Measurements from ENCODE around the gene MYOM3. TPM values are rescaled to one million over a fixed set of nuclear protein-coding genes. Genes with fewer than 3 reads are reported as not detected.

Gene MYOM3
- total RNA-seq, 1 experiment from 2014 or later, result 0.42 TPM

GRCh38 chr1:24093732-24094131, 18.2 kb downstream of the MYOM3 start:
- CTCF ChIA-PET, result no interaction called here
- TF ChIP-seq, protein P1, sequence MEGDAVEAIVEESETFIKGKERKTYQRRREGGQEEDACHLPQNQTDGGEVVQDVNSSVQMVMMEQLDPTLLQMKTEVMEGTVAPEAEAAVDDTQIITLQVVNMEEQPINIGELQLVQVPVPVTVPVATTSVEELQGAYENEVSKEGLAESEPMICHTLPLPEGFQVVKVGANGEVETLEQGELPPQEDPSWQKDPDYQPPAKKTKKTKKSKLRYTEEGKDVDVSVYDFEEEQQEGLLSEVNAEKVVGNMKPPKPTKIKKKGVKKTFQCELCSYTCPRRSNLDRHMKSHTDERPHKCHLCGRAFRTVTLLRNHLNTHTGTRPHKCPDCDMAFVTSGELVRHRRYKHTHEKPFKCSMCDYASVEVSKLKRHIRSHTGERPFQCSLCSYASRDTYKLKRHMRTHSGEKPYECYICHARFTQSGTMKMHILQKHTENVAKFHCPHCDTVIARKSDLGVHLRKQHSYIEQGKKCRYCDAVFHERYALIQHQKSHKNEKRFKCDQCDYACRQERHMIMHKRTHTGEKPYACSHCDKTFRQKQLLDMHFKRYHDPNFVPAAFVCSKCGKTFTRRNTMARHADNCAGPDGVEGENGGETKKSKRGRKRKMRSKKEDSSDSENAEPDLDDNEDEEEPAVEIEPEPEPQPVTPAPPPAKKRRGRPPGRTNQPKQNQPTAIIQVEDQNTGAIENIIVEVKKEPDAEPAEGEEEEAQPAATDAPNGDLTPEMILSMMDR (IDR thresholded peaks at IDR 0.05; ENCODE audit: unreplicated experiment), result no peak
- H3K9me3 Mint-ChIP-seq (ENCODE audit: low read depth, unreplicated experiment), result no peaks in the 10 kb centered on the region
- no TSS peak for BruUV-seq (replicated peaks)
- H3K27me3 Mint-ChIP-seq (ENCODE audit: unreplicated experiment), result peaks cover 12% of the 10 kb centered on the region
- no peak overlapping the region for H3K27ac Mint-ChIP-seq (ENCODE audit: unreplicated experiment)
- DNase-seq, result no peak
- H3K4me1 Mint-ChIP-seq (ENCODE audit: low read depth, unreplicated experiment), result peaks cover under 1% of the 10 kb centered on the region
- no peaks in the 10 kb centered on the region for H3K36me3 Mint-ChIP-seq (ENCODE audit: insufficient read depth, unreplicated experiment)
- intact Hi-C loops (cut with micrococcal nuclease; ENCODE audit: unreplicated experiment), result no loop called here
- no peak overlapping the region for H3K4me3 Mint-ChIP-seq (ENCODE audit: low read depth, unreplicated experiment)

GRCh38 chr1:24092979-24093378, 19.0 kb downstream of the MYOM3 start:
- Mint-ChIP-seq H3K36me3 (ENCODE audit: insufficient read depth, unreplicated experiment) (no peaks in the 10 kb centered on the region), H3K4me3 (ENCODE audit: low read depth, unreplicated experiment) (no peak overlapping the region), H3K9me3 (ENCODE audit: low read depth, unreplicated experiment) (no peaks in the 10 kb centered on the region), H3K27ac (ENCODE audit: unreplicated experiment) (no peak overlapping the region), H3K27me3 (ENCODE audit: unreplicated experiment) (peaks cover 15% of the 10 kb centered on the region), H3K4me1 (ENCODE audit: low read depth, unreplicated experiment) (no peaks in the 10 kb centered on the region)
- DNase-seq, result no peak
- TF ChIP-seq, protein P1 (IDR thresholded peaks at IDR 0.05; ENCODE audit: unreplicated experiment), result no peak
- intact Hi-C loops (cut with micrococcal nuclease; ENCODE audit: unreplicated experiment), result no loop called here
- no TSS peak for BruUV-seq (replicated peaks)
- CTCF ChIA-PET, result no interaction called here

GRCh38 chr1:24091971-24092482, 19.9 kb downstream of the MYOM3 start:
- intact Hi-C loops (cut with micrococcal nuclease; ENCODE audit: unreplicated experiment), result no loop called here

GRCh38 chr1:24090736-24091135, 21.2 kb downstream of the MYOM3 start:
- BruUV-seq (replicated peaks), result no TSS peak
- intact Hi-C loops (cut with micrococcal nuclease; ENCODE audit: unreplicated experiment), result no loop called here
- TF ChIP-seq, protein P1 (IDR thresholded peaks at IDR 0.05; ENCODE audit: unreplicated experiment), result no peak
- Mint-ChIP-seq H3K36me3 (ENCODE audit: insufficient read depth, unreplicated experiment) (no peaks in the 10 kb centered on the region), H3K27ac (ENCODE audit: unreplicated experiment) (no peak overlapping the region), H3K4me3 (ENCODE audit: low read depth, unreplicated experiment) (no peak overlapping the region), H3K4me1 (ENCODE audit: low read depth, unreplicated experiment) (no peaks in the 10 kb centered on the region), H3K9me3 (ENCODE audit: low read depth, unreplicated experiment) (no peaks in the 10 kb centered on the region), H3K27me3 (ENCODE audit: unreplicated experiment) (peaks cover 37% of the 10 kb centered on the region)
- CTCF ChIA-PET, result no interaction called here
- no peak for DNase-seq

More at GRCh38 chr1:24091971-24092482, 19.9 kb downstream of the MYOM3 start:
- Mint-ChIP-seq H3K9me3 (ENCODE audit: low read depth, unreplicated experiment) (no peaks in the 10 kb centered on the region), H3K27me3 (ENCODE audit: unreplicated experiment) (peaks cover 25% of the 10 kb centered on the region), H3K4me1 (ENCODE audit: low read depth, unreplicated experiment) (no peaks in the 10 kb centered on the region), H3K36me3 (ENCODE audit: insufficient read depth, unreplicated experiment) (no peaks in the 10 kb centered on the region), H3K27ac (ENCODE audit: unreplicated experiment) (no peak overlapping the region), H3K4me3 (ENCODE audit: low read depth, unreplicated experiment) (no peak overlapping the region)
- DNase-seq, result no peak
- no TSS peak for BruUV-seq (replicated peaks)
- CTCF ChIA-PET, result no interaction called here
- TF ChIP-seq, protein P1 (IDR thresholded peaks at IDR 0.05; ENCODE audit: unreplicated experiment), result no peak

All from Calu3 (cell line).